Measurements from ENCODE around the gene DNA2.

Gene DNA2

GRCh38 chr10:68492118-68492517 is 20.3 kb upstream of the DNA2 start:
- no peak for TF ChIP-seq FOXP2 (optimal IDR thresholded peaks at IDR 0.05; ENCODE audit: borderline replicate concordance, extremely low read depth, extremely low read length, insufficient read depth)
- no peak for TF ChIP-seq TAF1 (IDR thresholded peaks at IDR 0.05; ENCODE audit: borderline replicate concordance, insufficient read depth, low read length)
- TF ChIP-seq SIN3A (IDR thresholded peaks at IDR 0.05; ENCODE audit: borderline replicate concordance, insufficient read depth, low read length): no peak
- no peak for TF ChIP-seq POLR2AphosphoS5 (IDR thresholded peaks at IDR 0.05; ENCODE audit: low read depth, low read length)
- TF ChIP-seq, protein P1, sequence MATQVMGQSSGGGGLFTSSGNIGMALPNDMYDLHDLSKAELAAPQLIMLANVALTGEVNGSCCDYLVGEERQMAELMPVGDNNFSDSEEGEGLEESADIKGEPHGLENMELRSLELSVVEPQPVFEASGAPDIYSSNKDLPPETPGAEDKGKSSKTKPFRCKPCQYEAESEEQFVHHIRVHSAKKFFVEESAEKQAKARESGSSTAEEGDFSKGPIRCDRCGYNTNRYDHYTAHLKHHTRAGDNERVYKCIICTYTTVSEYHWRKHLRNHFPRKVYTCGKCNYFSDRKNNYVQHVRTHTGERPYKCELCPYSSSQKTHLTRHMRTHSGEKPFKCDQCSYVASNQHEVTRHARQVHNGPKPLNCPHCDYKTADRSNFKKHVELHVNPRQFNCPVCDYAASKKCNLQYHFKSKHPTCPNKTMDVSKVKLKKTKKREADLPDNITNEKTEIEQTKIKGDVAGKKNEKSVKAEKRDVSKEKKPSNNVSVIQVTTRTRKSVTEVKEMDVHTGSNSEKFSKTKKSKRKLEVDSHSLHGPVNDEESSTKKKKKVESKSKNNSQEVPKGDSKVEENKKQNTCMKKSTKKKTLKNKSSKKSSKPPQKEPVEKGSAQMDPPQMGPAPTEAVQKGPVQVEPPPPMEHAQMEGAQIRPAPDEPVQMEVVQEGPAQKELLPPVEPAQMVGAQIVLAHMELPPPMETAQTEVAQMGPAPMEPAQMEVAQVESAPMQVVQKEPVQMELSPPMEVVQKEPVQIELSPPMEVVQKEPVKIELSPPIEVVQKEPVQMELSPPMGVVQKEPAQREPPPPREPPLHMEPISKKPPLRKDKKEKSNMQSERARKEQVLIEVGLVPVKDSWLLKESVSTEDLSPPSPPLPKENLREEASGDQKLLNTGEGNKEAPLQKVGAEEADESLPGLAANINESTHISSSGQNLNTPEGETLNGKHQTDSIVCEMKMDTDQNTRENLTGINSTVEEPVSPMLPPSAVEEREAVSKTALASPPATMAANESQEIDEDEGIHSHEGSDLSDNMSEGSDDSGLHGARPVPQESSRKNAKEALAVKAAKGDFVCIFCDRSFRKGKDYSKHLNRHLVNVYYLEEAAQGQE (IDR thresholded peaks at IDR 0.05; ENCODE audit: insufficient read depth in 1 of 2, low read depth in 2 of 2, low read length in 2 of 2): no peak

GRCh38 chr10:68489919-68490318 is 18.1 kb upstream of the DNA2 start:
- no peak for TF ChIP-seq FOXP2 (optimal IDR thresholded peaks at IDR 0.05; ENCODE audit: borderline replicate concordance, extremely low read depth, extremely low read length, insufficient read depth)

GRCh38 chr10:68474021-68474420 is 2.2 kb upstream of the DNA2 start:
- TF ChIP-seq POLR2AphosphoS5 (IDR thresholded peaks at IDR 0.05; ENCODE audit: low read depth, low read length) (no peak), SIN3A (IDR thresholded peaks at IDR 0.05; ENCODE audit: borderline replicate concordance, insufficient read depth, low read length) (no peak)

- TF ChIP-seq POLR2AphosphoS5 (IDR thresholded peaks at IDR 0.05; ENCODE audit: low read depth, low read length): no peak
- TF ChIP-seq, protein P1 (IDR thresholded peaks at IDR 0.05; ENCODE audit: insufficient read depth in 1 of 2, low read depth in 2 of 2, low read length in 2 of 2): no peak
- no peak for TF ChIP-seq FOXP2 (optimal IDR thresholded peaks at IDR 0.05; ENCODE audit: borderline replicate concordance, extremely low read depth, extremely low read length, insufficient read depth)
- TF ChIP-seq TAF1 (IDR thresholded peaks at IDR 0.05; ENCODE audit: borderline replicate concordance, insufficient read depth, low read length): no peak
- TF ChIP-seq SIN3A (IDR thresholded peaks at IDR 0.05; ENCODE audit: borderline replicate concordance, insufficient read depth, low read length): no peak
Measured at GRCh38 chr10:68471063-68471585, 649 bp downstream of the DNA2 start.

DNA sequence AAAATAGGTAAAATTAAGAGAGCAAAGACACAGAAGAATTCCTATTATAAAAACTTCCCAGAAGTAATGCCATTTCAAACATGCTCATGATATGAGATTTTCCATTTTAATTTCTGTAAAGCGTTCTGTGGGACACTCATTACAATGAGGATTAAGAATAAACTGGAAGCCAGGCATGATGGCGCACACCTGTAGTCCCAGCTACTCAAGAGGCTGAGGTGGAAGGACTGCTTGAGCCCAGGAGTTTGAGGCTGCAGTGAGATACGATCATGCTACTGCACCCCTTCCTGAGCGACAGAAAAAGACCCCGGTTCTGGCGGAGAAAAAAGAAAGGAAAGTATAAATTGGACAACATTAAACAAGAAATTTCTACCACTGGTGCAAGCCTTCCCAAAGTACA is 1.5 kb downstream of the DNA2 start:
- TF ChIP-seq SIN3A (IDR thresholded peaks at IDR 0.05; ENCODE audit: borderline replicate concordance, insufficient read depth, low read length) (no peak), POLR2AphosphoS5 (IDR thresholded peaks at IDR 0.05; ENCODE audit: low read depth, low read length) (no peak), FOXP2 (optimal IDR thresholded peaks at IDR 0.05; ENCODE audit: borderline replicate concordance, extremely low read depth, extremely low read length, insufficient read depth) (no peak), TAF1 (IDR thresholded peaks at IDR 0.05; ENCODE audit: borderline replicate concordance, insufficient read depth, low read length) (no peak)
- TF ChIP-seq, protein P1 (IDR thresholded peaks at IDR 0.05; ENCODE audit: insufficient read depth in 1 of 2, low read depth in 2 of 2, low read length in 2 of 2): no peak

GRCh38 chr10:68469838-68470237 is 1.9 kb downstream of the DNA2 start:
- no peak for TF ChIP-seq POLR2AphosphoS5 (IDR thresholded peaks at IDR 0.05; ENCODE audit: low read depth, low read length)
- TF ChIP-seq SIN3A (IDR thresholded peaks at IDR 0.05; ENCODE audit: borderline replicate concordance, insufficient read depth, low read length): no peak
- TF ChIP-seq, protein P1 (IDR thresholded peaks at IDR 0.05; ENCODE audit: insufficient read depth in 1 of 2, low read depth in 2 of 2, low read length in 2 of 2): no peak
- TF ChIP-seq TAF1 (IDR thresholded peaks at IDR 0.05; ENCODE audit: borderline replicate concordance, insufficient read depth, low read length): no peak
- no peak for TF ChIP-seq FOXP2 (optimal IDR thresholded peaks at IDR 0.05; ENCODE audit: borderline replicate concordance, extremely low read depth, extremely low read length, insufficient read depth)
